ENCODE measurements around the gene ARMC2. TPM values are rescaled to one million over a fixed set of nuclear protein-coding genes. Genes with fewer than 3 reads are reported as not detected.
A peak's percentile ranks its signal among the peaks of the same experiment; 100 is the strongest.

Gene ARMC2
- total RNA-seq, 1 donor from 2014 or later, result 11.5 TPM

GRCh38 chr6:108947114-108947854 lies 99.1 kb downstream of the ARMC2 start:
- H3K4me1 ChIP-seq, result peaks cover 83% of the 10 kb centered on the region
- intact Hi-C loops (cut with DNase I), result loop anchor here (10.0 kb wide), 1 partner anchor 58 kb away; no protein-coding TSS in a partner anchor
- DNase-seq (ENCODE audit: extremely low spot score in 2 of 2), result no peak

GRCh38 chr6:108948181-108948661 lies 100.0 kb downstream of the ARMC2 start:
- Histone ChIP-seq H3K4me1 (peaks cover 77% of the 10 kb centered on the region), H3K9me3 (no peaks in the 10 kb centered on the region), H3K27ac (peak overlapping the region; percentile 89), H3K4me3 (no peak overlapping the region), H3K27me3 (no peaks in the 10 kb centered on the region), H3K36me3 (no peaks in the 10 kb centered on the region)
- intact Hi-C loops (cut with DNase I), result loop anchor here (10.0 kb wide), 1 partner anchor 57 kb away; no protein-coding TSS in a partner anchor
- DNase-seq (ENCODE audit: extremely low spot score in 2 of 2), result no peak
- TF ChIP-seq POLR2A (IDR thresholded peaks at IDR 0.05), result no peak
- TF ChIP-seq POLR2AphosphoS5 (IDR thresholded peaks at IDR 0.05; ENCODE audit: insufficient read depth in 1 of 2, low read depth in 1 of 2), result no peak
- TF ChIP-seq CTCF (IDR thresholded peaks at IDR 0.05), result no peak

More at GRCh38 chr6:108947114-108947854, 99.1 kb downstream of the ARMC2 start:
- Histone ChIP-seq H3K9me3 (no peaks in the 10 kb centered on the region), H3K36me3 (no peaks in the 10 kb centered on the region), H3K4me3 (no peak overlapping the region), H3K27me3 (no peaks in the 10 kb centered on the region), H3K27ac (peak overlapping the region; percentile 89)
- TF ChIP-seq POLR2A (IDR thresholded peaks at IDR 0.05), result no peak
- peak in 1 of 2 donors; percentile 57 for TF ChIP-seq POLR2AphosphoS5 (IDR thresholded peaks at IDR 0.05; ENCODE audit: insufficient read depth in 1 of 2, low read depth in 1 of 2)

GRCh38 chr6:108951351-108951953 lies 103.2 kb downstream of the ARMC2 start:
- Histone ChIP-seq H3K4me1 (peaks cover 45% of the 10 kb centered on the region), H3K9me3 (no peaks in the 10 kb centered on the region), H3K27me3 (no peaks in the 10 kb centered on the region), H3K4me3 (no peak overlapping the region), H3K36me3 (no peaks in the 10 kb centered on the region), H3K27ac (no peak overlapping the region)
- DNase-seq (ENCODE audit: extremely low spot score in 2 of 2), result no peak
- intact Hi-C loops (cut with DNase I), result no loop called here
- no peak for TF ChIP-seq CTCF (IDR thresholded peaks at IDR 0.05)
- TF ChIP-seq POLR2AphosphoS5 (IDR thresholded peaks at IDR 0.05; ENCODE audit: insufficient read depth in 1 of 2, low read depth in 1 of 2), result no peak
- TF ChIP-seq POLR2A (IDR thresholded peaks at IDR 0.05), result no peak

GRCh38 chr6:108952776-108953486 lies 104.7 kb downstream of the ARMC2 start:
- Histone ChIP-seq H3K4me3 (no peak overlapping the region), H3K36me3 (no peaks in the 10 kb centered on the region), H3K4me1 (peaks cover 30% of the 10 kb centered on the region), H3K27me3 (no peaks in the 10 kb centered on the region), H3K9me3 (no peaks in the 10 kb centered on the region), H3K27ac (peak overlapping the region; percentile 34)
- no peak for DNase-seq (ENCODE audit: extremely low spot score in 2 of 2)
- no peak for TF ChIP-seq POLR2A (IDR thresholded peaks at IDR 0.05)
- TF ChIP-seq POLR2AphosphoS5 (IDR thresholded peaks at IDR 0.05; ENCODE audit: insufficient read depth in 1 of 2, low read depth in 1 of 2), result peak in 1 of 2 donors; percentile 20
- no peak for TF ChIP-seq CTCF (IDR thresholded peaks at IDR 0.05)
- intact Hi-C loops (cut with DNase I), result no loop called here

- TF ChIP-seq POLR2A (IDR thresholded peaks at IDR 0.05), result no peak
- Histone ChIP-seq H3K36me3 (no peaks in the 10 kb centered on the region), H3K9me3 (no peaks in the 10 kb centered on the region), H3K27ac (no peak overlapping the region), H3K27me3 (no peaks in the 10 kb centered on the region), H3K4me1 (peaks cover 23% of the 10 kb centered on the region), H3K4me3 (no peak overlapping the region)
- intact Hi-C loops (cut with DNase I), result no loop called here
- DNase-seq (ENCODE audit: extremely low spot score in 2 of 2), result no peak
These were observed 105.5 kb downstream of the ARMC2 start for GRCh38 chr6:108953681-108954080.
